ENCODE data around the gene ZBTB38.

DNA sequence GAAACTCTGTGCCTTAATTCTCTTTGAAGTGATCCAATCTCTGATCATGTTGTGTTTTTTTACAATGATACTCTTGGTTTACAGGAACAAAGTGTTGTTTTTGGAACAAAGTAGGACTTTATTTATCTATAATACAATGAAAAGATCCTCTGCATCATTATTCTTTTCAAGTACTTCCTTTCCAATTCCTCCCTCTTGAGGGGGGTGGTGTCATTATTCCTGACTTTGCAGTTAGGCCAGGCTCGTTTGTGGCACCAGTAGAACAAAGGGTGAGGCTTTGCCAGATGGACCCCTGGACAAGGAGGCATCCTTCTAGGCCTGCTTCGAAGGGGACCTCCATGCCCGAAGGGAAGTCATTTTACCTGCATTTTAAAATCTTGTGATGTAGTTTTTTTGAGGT is 41.7 kb upstream of the ZBTB38 start:
- TF ChIP-seq, protein P1, sequence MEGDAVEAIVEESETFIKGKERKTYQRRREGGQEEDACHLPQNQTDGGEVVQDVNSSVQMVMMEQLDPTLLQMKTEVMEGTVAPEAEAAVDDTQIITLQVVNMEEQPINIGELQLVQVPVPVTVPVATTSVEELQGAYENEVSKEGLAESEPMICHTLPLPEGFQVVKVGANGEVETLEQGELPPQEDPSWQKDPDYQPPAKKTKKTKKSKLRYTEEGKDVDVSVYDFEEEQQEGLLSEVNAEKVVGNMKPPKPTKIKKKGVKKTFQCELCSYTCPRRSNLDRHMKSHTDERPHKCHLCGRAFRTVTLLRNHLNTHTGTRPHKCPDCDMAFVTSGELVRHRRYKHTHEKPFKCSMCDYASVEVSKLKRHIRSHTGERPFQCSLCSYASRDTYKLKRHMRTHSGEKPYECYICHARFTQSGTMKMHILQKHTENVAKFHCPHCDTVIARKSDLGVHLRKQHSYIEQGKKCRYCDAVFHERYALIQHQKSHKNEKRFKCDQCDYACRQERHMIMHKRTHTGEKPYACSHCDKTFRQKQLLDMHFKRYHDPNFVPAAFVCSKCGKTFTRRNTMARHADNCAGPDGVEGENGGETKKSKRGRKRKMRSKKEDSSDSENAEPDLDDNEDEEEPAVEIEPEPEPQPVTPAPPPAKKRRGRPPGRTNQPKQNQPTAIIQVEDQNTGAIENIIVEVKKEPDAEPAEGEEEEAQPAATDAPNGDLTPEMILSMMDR (IDR thresholded peaks at IDR 0.05) = no peak
- TF ChIP-seq, protein P2, sequence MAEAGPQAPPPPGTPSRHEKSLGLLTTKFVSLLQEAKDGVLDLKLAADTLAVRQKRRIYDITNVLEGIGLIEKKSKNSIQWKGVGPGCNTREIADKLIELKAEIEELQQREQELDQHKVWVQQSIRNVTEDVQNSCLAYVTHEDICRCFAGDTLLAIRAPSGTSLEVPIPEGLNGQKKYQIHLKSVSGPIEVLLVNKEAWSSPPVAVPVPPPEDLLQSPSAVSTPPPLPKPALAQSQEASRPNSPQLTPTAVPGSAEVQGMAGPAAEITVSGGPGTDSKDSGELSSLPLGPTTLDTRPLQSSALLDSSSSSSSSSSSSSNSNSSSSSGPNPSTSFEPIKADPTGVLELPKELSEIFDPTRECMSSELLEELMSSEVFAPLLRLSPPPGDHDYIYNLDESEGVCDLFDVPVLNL (CRISPR knock-in tag; IDR thresholded peaks at IDR 0.05; ENCODE audit: borderline replicate concordance, low read depth) = no peak
- TF ChIP-seq NFE2L1 (CRISPR knock-in tag; IDR thresholded peaks at IDR 0.05) = no peak
- TF ChIP-seq ZBTB21 (CRISPR knock-in tag; IDR thresholded peaks at IDR 0.05; ENCODE audit: borderline replicate concordance) = no peak
- TF ChIP-seq, protein P3, sequence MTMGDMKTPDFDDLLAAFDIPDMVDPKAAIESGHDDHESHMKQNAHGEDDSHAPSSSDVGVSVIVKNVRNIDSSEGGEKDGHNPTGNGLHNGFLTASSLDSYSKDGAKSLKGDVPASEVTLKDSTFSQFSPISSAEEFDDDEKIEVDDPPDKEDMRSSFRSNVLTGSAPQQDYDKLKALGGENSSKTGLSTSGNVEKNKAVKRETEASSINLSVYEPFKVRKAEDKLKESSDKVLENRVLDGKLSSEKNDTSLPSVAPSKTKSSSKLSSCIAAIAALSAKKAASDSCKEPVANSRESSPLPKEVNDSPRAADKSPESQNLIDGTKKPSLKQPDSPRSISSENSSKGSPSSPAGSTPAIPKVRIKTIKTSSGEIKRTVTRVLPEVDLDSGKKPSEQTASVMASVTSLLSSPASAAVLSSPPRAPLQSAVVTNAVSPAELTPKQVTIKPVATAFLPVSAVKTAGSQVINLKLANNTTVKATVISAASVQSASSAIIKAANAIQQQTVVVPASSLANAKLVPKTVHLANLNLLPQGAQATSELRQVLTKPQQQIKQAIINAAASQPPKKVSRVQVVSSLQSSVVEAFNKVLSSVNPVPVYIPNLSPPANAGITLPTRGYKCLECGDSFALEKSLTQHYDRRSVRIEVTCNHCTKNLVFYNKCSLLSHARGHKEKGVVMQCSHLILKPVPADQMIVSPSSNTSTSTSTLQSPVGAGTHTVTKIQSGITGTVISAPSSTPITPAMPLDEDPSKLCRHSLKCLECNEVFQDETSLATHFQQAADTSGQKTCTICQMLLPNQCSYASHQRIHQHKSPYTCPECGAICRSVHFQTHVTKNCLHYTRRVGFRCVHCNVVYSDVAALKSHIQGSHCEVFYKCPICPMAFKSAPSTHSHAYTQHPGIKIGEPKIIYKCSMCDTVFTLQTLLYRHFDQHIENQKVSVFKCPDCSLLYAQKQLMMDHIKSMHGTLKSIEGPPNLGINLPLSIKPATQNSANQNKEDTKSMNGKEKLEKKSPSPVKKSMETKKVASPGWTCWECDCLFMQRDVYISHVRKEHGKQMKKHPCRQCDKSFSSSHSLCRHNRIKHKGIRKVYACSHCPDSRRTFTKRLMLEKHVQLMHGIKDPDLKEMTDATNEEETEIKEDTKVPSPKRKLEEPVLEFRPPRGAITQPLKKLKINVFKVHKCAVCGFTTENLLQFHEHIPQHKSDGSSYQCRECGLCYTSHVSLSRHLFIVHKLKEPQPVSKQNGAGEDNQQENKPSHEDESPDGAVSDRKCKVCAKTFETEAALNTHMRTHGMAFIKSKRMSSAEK (CRISPR knock-in tag; IDR thresholded peaks at IDR 0.05; ENCODE audit: borderline replicate concordance) = no peak
- TF ChIP-seq ZNF671 (CRISPR knock-in tag; IDR thresholded peaks at IDR 0.05) = no peak
